Activated T-cell treated with anti-CD3 and anti-CD28 coated beads for 24 hours (primary cell): Measurements from ENCODE around the gene HABP2.

ENCODE experiments used
- DNase-seq: peaks from one replicate; pipeline ENCODE4 v3.0.0-alpha.2; 2020; ENCODE audit warnings: low read depth

The HABP2 gene

DNA sequence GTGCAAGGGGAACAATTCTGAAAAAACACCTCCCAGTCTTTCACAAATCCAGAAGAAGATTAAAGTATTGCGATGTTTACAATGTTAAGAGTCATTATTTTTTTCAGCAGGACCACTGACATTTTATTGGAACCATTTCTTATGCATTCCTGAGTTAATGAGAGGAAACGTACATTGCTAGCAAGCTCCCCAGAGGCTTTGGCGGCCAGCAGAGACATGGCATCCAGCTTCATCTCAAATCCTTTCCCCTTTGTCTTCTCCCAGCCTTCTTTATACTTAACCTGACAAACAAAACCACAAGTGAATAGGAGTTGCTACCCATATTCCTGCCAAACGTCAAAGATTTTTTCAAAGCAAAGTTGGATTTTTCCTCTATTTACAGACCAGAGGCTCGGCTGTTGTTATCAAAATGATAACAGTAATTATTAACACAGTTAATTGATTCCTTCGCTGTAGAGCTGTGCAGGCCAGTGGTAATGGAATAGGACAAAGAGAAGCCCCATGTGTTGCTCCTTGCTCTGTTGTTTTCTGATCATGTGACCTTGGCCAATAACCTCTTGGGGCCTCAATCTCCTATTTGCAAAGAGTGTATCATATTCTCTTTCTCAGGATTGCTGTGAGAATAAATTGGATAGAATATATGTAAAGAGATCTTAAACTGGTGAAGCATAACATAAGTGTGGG, 79.0 kb downstream of the HABP2 start:
- no peak for DNase-seq
